Left renal pelvis (tissue), 4 donors: ENCODE measurements around the gene FAM184A. TPM values are rescaled to one million over a fixed set of nuclear protein-coding genes. Genes with fewer than 3 reads are reported as not detected.

ENCODE experiments used
- DNase-seq, 4 donors: peaks; one replicate each; pipeline ENCODE4 v3.0.0-alpha.2; 2013; ENCODE audit warnings: low read depth in 4 of 4, low spot score in 3 of 4
- polyA plus RNA-seq, 4 donors: library from polyadenylated mRNA; unstranded; fragments of 120-200 nt; gene quantifications; one replicate each; pipeline ENCODE4 v1.2.1, GENCODE V29; 2013; ENCODE audit not compliant: insufficient read length in 4 of 4

FAM184A gene
- polyA plus RNA-seq, 4 donors = 5.9 to 12.7 (median 10.2) TPM

- DNase-seq = no peak
Measured at GRCh38 chr6:118970866-118971265, 107.6 kb downstream of the FAM184A start.

GRCh38 chr6:118968416-118968815 lies 110.0 kb downstream of the FAM184A start:
- DNase-seq = peak in 1 of 4 donors; percentile 14

- DNase-seq = no peak
Measured at GRCh38 chr6:118967239-118967638, 111.2 kb downstream of the FAM184A start.

- DNase-seq = no peak
Measured at GRCh38 chr6:118965843-118966370, 112.6 kb downstream of the FAM184A start.

- DNase-seq = no peak
Measured at GRCh38 chr6:118965371-118965770, 113.1 kb downstream of the FAM184A start.

- no peak for DNase-seq
Measured at GRCh38 chr6:118963003-118963402, 115.5 kb downstream of the FAM184A start.

- DNase-seq = no peak
Measured at GRCh38 chr6:118959903-118960302, 118.6 kb downstream of the FAM184A start.

GRCh38 chr6:118953391-118953790 lies 125.1 kb downstream of the FAM184A start:
- DNase-seq = no peak

GRCh38 chr6:118952683-118953082 lies 125.8 kb downstream of the FAM184A start:
- DNase-seq = no peak

GRCh38 chr6:118945217-118945616 lies 133.2 kb downstream of the FAM184A start:
- no peak for DNase-seq

- DNase-seq = no peak
Measured at GRCh38 chr6:118940770-118941169, 137.7 kb downstream of the FAM184A start.

GRCh38 chr6:118939683-118940082 lies 138.8 kb downstream of the FAM184A start:
- no peak for DNase-seq

GRCh38 chr6:118935978-118936703 lies 142.3 kb downstream of the FAM184A start:
- no peak for DNase-seq

GRCh38 chr6:118935331-118935668 lies 143.2 kb downstream of the FAM184A start:
- no peak for DNase-seq

- peak; percentile 60 to 81 (median 73) for DNase-seq
Measured at GRCh38 chr6:118934461-118935330, 143.8 kb downstream of the FAM184A start, which contains the start of gene MCM9. MCM9 (minus strand) TSS chr6:118935159; CDS start chr6:118931723, 3,436 bp downstream.

GRCh38 chr6:118933855-118934460 lies 144.5 kb downstream of the FAM184A start:
- DNase-seq = no peak

GRCh38 chr6:118932421-118932820 lies 146.0 kb downstream of the FAM184A start:
- DNase-seq = no peak

- DNase-seq = no peak
Measured at GRCh38 chr6:118931436-118931835, 147.0 kb downstream of the FAM184A start.

GRCh38 chr6:118930680-118931079 lies 147.8 kb downstream of the FAM184A start:
- no peak for DNase-seq

GRCh38 chr6:118923035-118923434 lies 155.4 kb downstream of the FAM184A start:
- DNase-seq = no peak

GRCh38 chr6:118921084-118921483 lies 157.4 kb downstream of the FAM184A start:
- DNase-seq = no peak
